ENCODE results near the gene C21orf58. TPM values are rescaled to one million over a fixed set of nuclear protein-coding genes. Genes with fewer than 3 reads are reported as not detected.

The C21orf58 gene
- polyA plus RNA-seq, 1 of the 3 experiments (the other 2 are of a cell fraction), result 9.7 TPM

DNA sequence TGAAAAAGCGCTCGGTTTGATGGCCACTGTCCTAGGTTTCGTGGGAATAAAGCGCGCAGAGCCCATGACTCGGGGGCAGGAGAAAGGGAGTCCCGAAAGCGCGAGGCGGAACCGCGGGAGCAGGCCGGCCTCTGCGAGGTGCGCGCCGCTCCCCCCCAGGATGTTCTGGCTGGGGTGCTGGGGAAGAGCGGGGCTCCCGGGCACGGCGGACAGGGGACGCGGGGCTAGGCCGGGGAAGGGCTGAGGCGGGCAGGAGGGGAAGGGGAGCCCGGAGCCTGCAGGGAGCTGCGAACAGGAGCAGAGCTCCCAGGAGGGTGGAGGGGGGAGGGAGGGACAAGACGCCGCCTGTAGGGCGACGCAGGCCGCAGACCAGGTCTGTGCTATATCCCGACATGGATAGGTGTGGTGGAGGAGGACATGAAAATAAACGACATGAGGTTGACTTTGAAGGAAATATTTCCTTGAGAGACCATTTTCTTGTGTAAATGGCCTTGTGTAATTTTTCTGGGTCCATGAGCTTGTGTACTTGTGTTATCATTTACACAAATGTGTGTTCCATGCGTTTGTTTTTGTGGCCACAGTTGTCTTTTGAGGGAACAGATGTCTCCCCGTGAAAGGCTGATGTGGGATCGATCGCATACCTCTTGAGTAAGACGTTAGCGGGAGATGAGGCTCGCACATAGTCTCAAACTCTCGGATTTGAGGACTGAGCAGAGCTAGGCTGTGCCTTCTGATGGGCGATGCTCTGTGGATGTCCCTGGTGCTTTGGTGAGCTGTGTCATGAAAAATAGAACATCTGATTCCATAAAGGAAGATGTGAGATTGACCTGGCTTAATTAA is 1.6 kb upstream of the C21orf58 start:
- Histone ChIP-seq H3K9me2 (no peaks in the 10 kb centered on the region), H3F3A (replicated peaks; ENCODE audit: insufficient read depth) (peaks cover 16% of the 10 kb centered on the region), H3K9ac (peak overlapping the region; percentile 79), H3K79me2 (ENCODE audit: insufficient read depth) (peaks cover 84% of the 10 kb centered on the region), H3K4me3 (ENCODE audit: low read depth in 2 of 2, low read length in 1 of 2) (peak overlapping the region; percentile 68 to 84), H3K4me2 (peak overlapping the region; percentile 100), H4K20me1 (ENCODE audit: insufficient read depth) (peaks cover 8% of the 10 kb centered on the region; the same call in 1 of the 2 replicates), H2AFZ (ENCODE audit: low read depth) (no peak overlapping the region; the same call in 1 of the 2 replicates), H3K9me3 (no peaks in the 10 kb centered on the region), H3K4me1 (ENCODE audit: control insufficient read depth in 1 of 2, insufficient read depth in 2 of 2, low read depth in 1 of 2, low read length in 1 of 2) (peaks cover 15 to 32% of the 10 kb centered on the region in 2 experiments; a peak in 3 of 4 replicates), H3K36me3 (replicated peaks in 1 of 2; ENCODE audit: control insufficient read depth in 1 of 2, insufficient read depth in 2 of 2, low read length in 1 of 2) (peaks cover 8 to 21% of the 10 kb centered on the region in 2 experiments), H3K27ac (ENCODE audit: low read depth in 2 of 2, low read length in 1 of 2) (peak overlapping the region; percentile 81 to 92), H3K27me3 (ENCODE audit: insufficient read depth) (no peaks in the 10 kb centered on the region)
- CTCF ChIA-PET, result interaction anchor here (0.8 to 1.7 kb wide), 7 partner anchors 10 to 182 kb away, joined by 3 to 10 read pairs (median 3); no protein-coding TSS in a partner anchor
- DNase-seq, result peak; percentile 79
- POLR2A ChIA-PET, result interaction anchor here (0.7 to 1.6 kb wide), 2 partner anchors 97 to 354 kb away, joined by 3 to 7 read pairs; partner anchors contain the start of gene LSS
- TF ChIP-seq TEAD4 (IDR thresholded peaks at IDR 0.05; ENCODE audit: borderline replicate concordance, insufficient read depth), result no peak
- TF ChIP-seq RCOR1 (IDR thresholded peaks at IDR 0.05; ENCODE audit: low read length), result peak; percentile 26; the same call in 1 of the 2 replicates
- peak; percentile 56; the same call in 1 of the 2 replicates for TF ChIP-seq MXI1 (IDR thresholded peaks at IDR 0.05; ENCODE audit: low read depth, low read length)
- no peak for TF ChIP-seq FOXJ3 (CRISPR knock-in tag; IDR thresholded peaks at IDR 0.05)
- TF ChIP-seq REST (IDR thresholded peaks at IDR 0.05; ENCODE audit: low read depth, low read length), result no peak
- TF ChIP-seq YY1 (IDR thresholded peaks at IDR 0.05; ENCODE audit: low read depth), result no peak
- no peak for TF ChIP-seq SIN3A (IDR thresholded peaks at IDR 0.05; ENCODE audit: borderline replicate concordance, low read depth, low read length)
- TF ChIP-seq SMC3 (IDR thresholded peaks at IDR 0.05; ENCODE audit: low read depth, low read length), result no peak
- TF ChIP-seq EZH2phosphoT487 (IDR thresholded peaks at IDR 0.05; ENCODE audit: borderline replicate concordance, low read depth), result no peak
- no peak for TF ChIP-seq NRF1 (IDR thresholded peaks at IDR 0.05; ENCODE audit: low read depth, low read length)
- no peak for TF ChIP-seq IRF3 (IDR thresholded peaks at IDR 0.05; ENCODE audit: low read depth, low read length)
- TF ChIP-seq RFX5 (IDR thresholded peaks at IDR 0.05; ENCODE audit: low read length), result no peak
- peak; percentile 26 for TF ChIP-seq CTCF (IDR thresholded peaks at IDR 0.05)
- no peak for TF ChIP-seq RXRA (IDR thresholded peaks at IDR 0.05; ENCODE audit: borderline replicate concordance, low read depth)
- peak; percentile 24 for TF ChIP-seq RAD21 (IDR thresholded peaks at IDR 0.05; ENCODE audit: low read length)
- TF ChIP-seq, protein P1, sequence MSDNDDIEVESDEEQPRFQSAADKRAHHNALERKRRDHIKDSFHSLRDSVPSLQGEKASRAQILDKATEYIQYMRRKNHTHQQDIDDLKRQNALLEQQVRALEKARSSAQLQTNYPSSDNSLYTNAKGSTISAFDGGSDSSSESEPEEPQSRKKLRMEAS (IDR thresholded peaks at IDR 0.05; ENCODE audit: low read depth), result no peak; the same call in 1 of the 2 replicates
- TF ChIP-seq FOSL2 (IDR thresholded peaks at IDR 0.05; ENCODE audit: borderline replicate concordance, low read depth), result no peak
- no peak for TF ChIP-seq GATA2 (CRISPR knock-in tag; IDR thresholded peaks at IDR 0.05)
- no peak for TF ChIP-seq ELF1 (IDR thresholded peaks at IDR 0.05)
- TF ChIP-seq, protein P2, sequence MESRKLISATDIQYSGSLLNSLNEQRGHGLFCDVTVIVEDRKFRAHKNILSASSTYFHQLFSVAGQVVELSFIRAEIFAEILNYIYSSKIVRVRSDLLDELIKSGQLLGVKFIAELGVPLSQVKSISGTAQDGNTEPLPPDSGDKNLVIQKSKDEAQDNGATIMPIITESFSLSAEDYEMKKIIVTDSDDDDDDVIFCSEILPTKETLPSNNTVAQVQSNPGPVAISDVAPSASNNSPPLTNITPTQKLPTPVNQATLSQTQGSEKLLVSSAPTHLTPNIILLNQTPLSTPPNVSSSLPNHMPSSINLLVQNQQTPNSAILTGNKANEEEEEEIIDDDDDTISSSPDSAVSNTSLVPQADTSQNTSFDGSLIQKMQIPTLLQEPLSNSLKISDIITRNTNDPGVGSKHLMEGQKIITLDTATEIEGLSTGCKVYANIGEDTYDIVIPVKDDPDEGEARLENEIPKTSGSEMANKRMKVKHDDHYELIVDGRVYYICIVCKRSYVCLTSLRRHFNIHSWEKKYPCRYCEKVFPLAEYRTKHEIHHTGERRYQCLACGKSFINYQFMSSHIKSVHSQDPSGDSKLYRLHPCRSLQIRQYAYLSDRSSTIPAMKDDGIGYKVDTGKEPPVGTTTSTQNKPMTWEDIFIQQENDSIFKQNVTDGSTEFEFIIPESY (IDR thresholded peaks at IDR 0.05; ENCODE audit: borderline replicate concordance, low read depth), result no peak
- no peak for TF ChIP-seq JUND (IDR thresholded peaks at IDR 0.05)
- TF ChIP-seq GABPA (IDR thresholded peaks at IDR 0.05; ENCODE audit: low read depth), result no peak
- TF ChIP-seq NFIC (IDR thresholded peaks at IDR 0.05; ENCODE audit: borderline replicate concordance), result no peak
- WGBS (ENCODE audit: low lambda C conversion rate), result 7% methylated on average over 18 of the region's 43 CpGs
